Thyroid gland (tissue), 4 donors: Measurements from ENCODE around the gene POLR1A. TPM values are rescaled to one million over a fixed set of nuclear protein-coding genes. Genes with fewer than 3 reads are reported as not detected.

Experiments
- DNase-seq, 2 donors: peaks; one replicate each; pipeline ENCODE4 v3.0.0-alpha.2; 2019
- H3K27ac ChIP-seq, 3 donors: fragments of 200-600 bp; sonication (generic); 1 replicate in 2 of 3; 2 replicates in 1 of 3; pipeline ENCODE4 v1.5.1; 2016 to 2019; ENCODE audit warnings: mild to moderate bottlenecking in 1 of 3, moderate library complexity in 1 of 3
- H3K27me3 ChIP-seq: fragments of 200-600 bp; sonication (generic); one replicate; pipeline ENCODE4 v1.5.1; 2019
- H3K36me3 ChIP-seq, 2 donors: fragments of 200-600 bp; sonication (generic); one replicate each; pipeline ENCODE4 v1.5.1; 2016 to 2019
- H3K4me1 ChIP-seq, 2 donors: fragments of 200-600 bp; sonication (generic); one replicate each; pipeline ENCODE4 v1.5.1; 2017 to 2019
- H3K4me3 ChIP-seq, 3 donors: fragments of 200-600 bp; sonication (generic); replicated peaks in 1 of 3; 1 replicate in 2 of 3; 2 replicates in 1 of 3; pipeline ENCODE4 v1.5.1; 2016; ENCODE audit warnings: mild to moderate bottlenecking in 1 of 3
- H3K9me3 ChIP-seq: fragments of 200-600 bp; sonication (generic); one replicate; pipeline ENCODE4 v1.5.1; 2017
- POLR2A ChIP-seq, 2 donors: fragments of 450-650 bp; IDR thresholded peaks; one replicate each; pipeline ENCODE4 v1.6.1; 2017; ENCODE audit warnings: antibody characterized with exemption in 2 of 2, mild to moderate bottlenecking in 2 of 2, moderate library complexity in 1 of 2
- WGBS, 2 donors: methylation state at CpG; one replicate each; pipeline ENCODE4 v1.1.5; 2017; 5-methylcytosine and 5-hydroxymethylcytosine counted together
- intact Hi-C: fragments of 100-400 bp; cut with DNase I; formaldehyde crosslinking; loops from one replicate; pipeline ENCODE4 v1.15.1; 2023
- total RNA-seq, 4 donors: library from RNA; depleted of rRNA; stranded (reverse); fragments of >200 nt; gene quantifications; one replicate each; pipeline ENCODE4 v1.2.3, GENCODE V29; 2016
- TF ChIP-seq, protein P1 (sequence below), 6 experiments: fragments of 200-600 bp in 3 of 6; fragments of 450-650 bp in 3 of 6; sonication (generic) in 3 of 6; IDR thresholded peaks; one replicate each; pipeline ENCODE4 v1.5.1; 2016 to 2019; ENCODE audit warnings: antibody characterized with exemption in 6 of 6, mild to moderate bottlenecking in 2 of 6, inconsistent platforms in 1 of 6, moderate library complexity in 1 of 6

Gene POLR1A
- total RNA-seq, 4 donors from 2014 or later: 13.5 to 32.6 (median 24.1) TPM

DNA sequence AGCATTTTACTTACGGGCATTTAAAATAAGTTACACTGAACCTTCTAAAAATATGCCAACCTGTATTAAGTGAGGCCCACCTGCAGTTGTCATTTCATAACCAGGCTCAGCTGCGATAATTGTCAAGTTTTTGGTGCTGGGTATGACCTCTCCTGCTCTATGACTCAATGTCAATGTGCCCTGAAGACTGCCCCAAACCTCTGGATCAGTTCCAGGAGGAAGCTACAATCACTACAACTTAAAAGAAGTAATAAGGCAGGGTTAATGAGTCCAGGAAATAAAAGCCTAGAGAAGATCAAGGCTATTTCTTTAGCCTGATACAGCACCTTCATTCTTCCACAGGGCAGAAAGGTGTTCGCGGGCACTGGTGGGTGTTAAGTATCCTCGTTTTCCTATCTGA lies 22.9 kb downstream of the POLR1A start:
- peaks cover 3 to 13% of the 10 kb centered on the region in 2 donors for H3K4me1 ChIP-seq
- WGBS, 2 donors: 93 to 96% methylated on average over 5 of the region's 5 CpGs
- DNase-seq: no peak
- TF ChIP-seq POLR2A (IDR thresholded peaks at IDR 0.05): no peak
- TF ChIP-seq, protein P1, sequence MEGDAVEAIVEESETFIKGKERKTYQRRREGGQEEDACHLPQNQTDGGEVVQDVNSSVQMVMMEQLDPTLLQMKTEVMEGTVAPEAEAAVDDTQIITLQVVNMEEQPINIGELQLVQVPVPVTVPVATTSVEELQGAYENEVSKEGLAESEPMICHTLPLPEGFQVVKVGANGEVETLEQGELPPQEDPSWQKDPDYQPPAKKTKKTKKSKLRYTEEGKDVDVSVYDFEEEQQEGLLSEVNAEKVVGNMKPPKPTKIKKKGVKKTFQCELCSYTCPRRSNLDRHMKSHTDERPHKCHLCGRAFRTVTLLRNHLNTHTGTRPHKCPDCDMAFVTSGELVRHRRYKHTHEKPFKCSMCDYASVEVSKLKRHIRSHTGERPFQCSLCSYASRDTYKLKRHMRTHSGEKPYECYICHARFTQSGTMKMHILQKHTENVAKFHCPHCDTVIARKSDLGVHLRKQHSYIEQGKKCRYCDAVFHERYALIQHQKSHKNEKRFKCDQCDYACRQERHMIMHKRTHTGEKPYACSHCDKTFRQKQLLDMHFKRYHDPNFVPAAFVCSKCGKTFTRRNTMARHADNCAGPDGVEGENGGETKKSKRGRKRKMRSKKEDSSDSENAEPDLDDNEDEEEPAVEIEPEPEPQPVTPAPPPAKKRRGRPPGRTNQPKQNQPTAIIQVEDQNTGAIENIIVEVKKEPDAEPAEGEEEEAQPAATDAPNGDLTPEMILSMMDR (IDR thresholded peaks at IDR 0.05): no peak
- no peak overlapping the region for H3K27ac ChIP-seq
- H3K36me3 ChIP-seq: peaks cover 5 to 15% of the 10 kb centered on the region in 2 donors
- intact Hi-C loops: no loop called here
- H3K27me3 ChIP-seq: no peaks in the 10 kb centered on the region
- H3K4me3 ChIP-seq: no peak overlapping the region
- H3K9me3 ChIP-seq: no peaks in the 10 kb centered on the region

DNA sequence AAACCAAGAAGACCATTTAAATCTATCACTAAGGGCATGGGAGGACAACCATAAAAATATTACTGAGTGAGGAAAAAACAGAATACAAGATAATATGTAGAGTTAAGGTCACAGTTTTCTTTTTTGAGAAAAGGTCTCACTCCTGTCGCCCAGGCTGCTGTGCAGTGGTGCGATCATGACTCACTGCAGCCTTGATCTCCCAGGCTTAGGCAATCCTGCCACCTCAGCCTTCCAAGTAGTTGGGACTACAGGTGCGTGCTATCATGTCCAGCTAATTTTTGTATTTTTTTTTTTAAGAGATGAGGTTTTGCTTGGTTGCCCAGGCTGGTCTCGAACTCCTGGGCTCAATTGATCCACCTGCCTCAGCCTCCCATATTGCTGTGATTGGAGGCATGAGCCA lies 24.0 kb downstream of the POLR1A start:
- peaks cover 5 to 6% of the 10 kb centered on the region in 2 donors for H3K36me3 ChIP-seq
- H3K27me3 ChIP-seq: no peaks in the 10 kb centered on the region
- WGBS, 2 donors: 95 to 96% methylated on average over 4 of the region's 4 CpGs
- H3K4me1 ChIP-seq: peaks cover 3 to 15% of the 10 kb centered on the region in 2 donors
- no peak overlapping the region for H3K27ac ChIP-seq
- TF ChIP-seq, protein P1 (IDR thresholded peaks at IDR 0.05): no peak
- no peak for TF ChIP-seq POLR2A (IDR thresholded peaks at IDR 0.05)
- no peaks in the 10 kb centered on the region for H3K9me3 ChIP-seq
- DNase-seq: no peak
- intact Hi-C loops: loop anchor here (2.0 kb wide), 1 partner anchor 255 kb away; no protein-coding TSS in a partner anchor
- no peak overlapping the region for H3K4me3 ChIP-seq

DNA sequence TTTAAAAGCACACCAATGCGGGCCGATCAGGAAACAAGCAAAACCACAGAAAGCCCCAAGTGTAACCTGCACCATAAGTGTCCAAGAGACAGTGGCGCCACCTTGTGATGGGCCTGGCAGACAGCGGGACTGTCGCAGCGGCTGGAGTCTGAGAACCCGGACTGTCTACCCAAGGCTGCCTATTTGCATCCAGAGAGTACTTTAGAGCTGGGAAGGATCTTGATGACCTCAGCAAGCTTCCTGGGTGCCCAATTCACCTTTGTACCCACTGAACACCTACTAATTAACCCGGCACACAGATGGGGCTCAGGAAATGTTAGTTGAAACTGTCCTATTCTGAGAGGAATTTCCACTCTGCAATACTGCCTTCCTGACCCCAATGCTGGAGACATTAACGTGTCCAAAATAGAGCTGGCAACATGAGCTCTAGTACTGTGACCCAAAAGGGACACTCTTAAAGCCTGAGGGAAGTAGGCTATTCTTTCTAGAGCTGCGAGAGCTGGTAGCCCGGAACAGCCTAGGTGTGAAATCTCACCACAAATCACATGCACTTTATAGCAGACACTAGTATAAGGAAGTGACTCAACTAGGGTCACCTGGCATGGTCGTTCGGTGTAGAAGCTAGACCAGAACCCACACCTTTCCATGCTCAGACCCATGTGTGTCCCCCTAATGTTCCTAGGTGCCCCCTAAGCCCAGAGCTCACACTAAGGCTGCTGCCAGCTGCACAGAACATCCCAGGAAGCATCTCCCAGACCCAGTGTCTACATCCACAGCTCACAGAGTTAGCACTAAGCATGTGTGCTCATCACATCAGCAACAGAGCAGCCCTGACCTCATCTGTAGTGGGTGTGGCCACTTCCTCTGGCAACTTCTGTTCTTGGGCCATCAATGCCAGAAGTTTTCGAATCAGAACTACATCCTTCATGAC lies 25.4 kb downstream of the POLR1A start:
- peaks cover 16 to 30% of the 10 kb centered on the region in 2 donors for H3K4me1 ChIP-seq

DNA sequence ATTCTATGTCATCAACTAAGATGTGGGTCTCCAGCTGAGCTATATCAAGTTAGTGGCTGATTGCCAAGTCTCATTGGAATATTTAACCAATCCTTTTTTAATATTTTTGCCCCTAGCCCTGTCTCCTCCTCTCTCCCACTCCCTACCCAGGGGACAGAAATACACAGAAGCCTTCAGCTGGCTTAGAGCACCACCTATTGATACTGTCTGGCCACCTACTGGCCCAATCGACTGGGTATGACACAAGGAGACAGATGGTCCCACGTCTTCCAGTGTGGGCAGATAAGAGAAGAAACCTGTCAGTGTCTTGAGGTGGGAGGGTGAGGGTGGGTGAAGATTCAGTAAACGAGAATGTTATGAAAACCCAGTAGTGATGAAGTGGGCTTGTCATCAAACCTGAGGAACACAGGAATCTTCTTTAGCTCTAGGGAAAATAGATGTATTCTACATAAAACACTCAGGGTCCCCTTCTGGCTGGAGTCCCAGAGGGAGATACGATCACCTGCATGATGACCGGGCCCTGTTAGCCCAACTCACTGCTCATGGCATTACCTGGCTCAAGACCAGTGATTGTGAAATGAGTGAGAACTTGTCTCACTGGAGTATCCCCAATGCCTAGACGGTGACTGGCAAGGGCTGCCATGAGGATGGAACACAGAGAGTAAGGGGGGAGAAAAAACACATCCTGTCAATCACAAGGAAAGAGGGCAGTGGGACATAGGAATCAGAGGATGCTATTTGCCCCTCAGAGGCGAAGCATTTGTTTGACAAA lies 26.7 kb downstream of the POLR1A start:
- TF ChIP-seq POLR2A (IDR thresholded peaks at IDR 0.05): no peak
- TF ChIP-seq, protein P1 (IDR thresholded peaks at IDR 0.05): peak; percentile 24 to 93 (median 80)
- intact Hi-C loops: loop anchor here (5.0 kb wide), 1 partner anchor 192 kb away; the partner anchor contains the start of gene ST3GAL5
- Histone ChIP-seq H3K36me3 (no peaks in the 10 kb centered on the region), H3K9me3 (no peaks in the 10 kb centered on the region), H3K27ac (peak overlapping the region in 2 of 3 donors; percentile 26 to 56), H3K27me3 (no peaks in the 10 kb centered on the region), H3K4me3 (no peak overlapping the region), H3K4me1 (peaks cover 17 to 36% of the 10 kb centered on the region in 2 donors)
- 39 to 41% methylated on average over 7 of the region's 7 CpGs for WGBS, 2 donors
- DNase-seq: peak; percentile 60 to 62

More for the DNA sequence above, 25.4 kb downstream of the POLR1A start:
- Histone ChIP-seq H3K9me3 (no peaks in the 10 kb centered on the region), H3K27me3 (no peaks in the 10 kb centered on the region), H3K4me3 (no peak overlapping the region), H3K27ac (peak overlapping the region in 1 of 3 donors; percentile 31), H3K36me3 (peaks cover 0 to under 1% of the 10 kb centered on the region in 2 donors)
- intact Hi-C loops: loop anchor here (2.0 to 5.0 kb wide), 2 partner anchors 193 to 253 kb away; partner anchors contain the start of gene ST3GAL5
- WGBS, 2 donors: 50 to 51% methylated on average over 14 of the region's 14 CpGs
- peak; percentile 82 to 87 for DNase-seq
- TF ChIP-seq, protein P1 (IDR thresholded peaks at IDR 0.05): peak; percentile 74 to 85 (median 80)
- TF ChIP-seq POLR2A (IDR thresholded peaks at IDR 0.05): no peak
